ENCODE results near the gene LRRC56. TPM values are rescaled to one million over a fixed set of nuclear protein-coding genes. Genes with fewer than 3 reads are reported as not detected.
A peak's percentile ranks its signal among the peaks of the same experiment; 100 is the strongest.
"Not testable (repeated sequence)": the region's sequence is repeated elsewhere in the genome, so short reads cannot be mapped to it uniquely, and the experiment has no call there.

The LRRC56 gene
- total RNA-seq, 2 donors from 2014 or later, result 5.7 to 5.8 TPM

DNA sequence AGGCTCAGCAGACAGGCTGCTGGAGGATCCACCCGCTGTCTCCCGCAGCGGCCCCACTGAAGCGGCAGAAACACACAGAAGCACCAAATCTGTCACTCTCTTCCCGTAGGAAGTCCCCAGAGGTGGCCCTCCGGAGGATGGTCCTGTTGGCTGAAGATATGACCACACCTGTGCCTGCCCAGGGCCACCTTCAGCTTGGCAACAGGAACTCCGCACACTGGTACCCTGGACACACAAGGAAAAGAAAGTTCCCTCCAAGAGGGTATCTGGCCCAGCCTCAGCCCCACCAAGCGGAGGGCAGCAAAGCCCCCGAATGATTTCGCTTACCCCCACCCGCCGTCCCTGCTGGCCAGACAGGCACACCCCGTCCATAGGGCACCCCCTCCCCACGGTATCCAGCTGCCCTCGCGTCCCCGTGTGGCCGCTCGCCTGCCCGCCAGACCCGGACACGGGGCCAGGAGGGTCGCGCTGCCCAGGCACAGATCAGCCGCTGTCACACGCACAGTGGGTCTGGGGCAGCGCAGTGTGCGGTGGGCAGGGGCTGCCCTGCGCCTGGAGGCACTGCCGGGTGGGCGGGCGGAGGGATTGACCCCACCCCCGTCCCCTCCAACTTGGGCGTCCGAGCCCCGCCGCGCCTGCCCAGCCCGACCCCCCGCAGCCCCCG, 30.4 kb downstream of the LRRC56 start:
- DNase-seq, result peak in 1 of 3 donors; percentile 42
- ATAC-seq, result peak; percentile 1
- H3K36me3 Mint-ChIP-seq (ENCODE audit: low read depth), result no peaks in the 10 kb centered on the region

DNA sequence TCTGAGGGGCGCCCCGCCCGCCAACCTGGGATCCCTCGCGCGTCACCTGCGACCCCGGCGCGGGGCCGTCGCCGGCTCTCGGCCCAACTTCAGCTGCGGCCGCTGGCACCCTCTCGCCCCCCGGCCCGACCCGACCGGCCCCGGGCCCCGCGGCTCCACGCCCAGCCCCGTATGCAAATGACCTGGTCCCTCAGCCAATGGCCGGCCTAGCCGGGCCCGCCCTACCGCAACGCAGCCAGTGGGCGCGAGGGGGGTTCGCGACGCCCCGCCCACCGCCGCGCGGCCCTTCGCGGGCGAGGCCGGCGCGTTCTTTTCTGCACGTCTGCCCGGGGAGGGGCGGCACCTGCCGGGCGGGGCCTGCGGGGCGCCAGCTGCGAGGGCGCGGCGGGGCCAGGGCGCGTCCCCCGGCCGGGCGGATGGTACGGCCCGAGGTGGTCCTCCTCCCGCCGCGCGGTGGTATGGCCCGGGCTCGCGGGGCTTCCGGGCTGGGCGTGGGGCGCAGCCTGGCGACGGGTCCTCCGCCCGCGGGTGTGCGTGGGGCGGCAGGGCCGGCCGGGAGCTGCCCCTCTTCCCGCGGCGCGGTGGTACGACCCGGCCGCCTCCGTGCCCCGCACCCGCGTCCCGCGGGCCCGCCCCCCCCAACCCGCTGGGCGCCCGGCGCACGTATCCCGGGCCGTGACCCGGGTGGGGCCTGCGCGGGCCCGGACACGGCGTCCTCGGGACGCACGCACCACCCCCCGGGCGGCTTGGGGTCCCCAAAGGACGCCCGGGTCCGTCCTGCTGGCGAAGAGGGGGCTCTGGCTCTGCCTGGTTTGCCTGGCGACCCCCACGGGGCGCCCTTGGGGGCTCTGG, 31.2 kb downstream of the LRRC56 start:
- ATAC-seq, result peak; percentile 92
- Mint-ChIP-seq H3K27ac (no peak overlapping the region), H3K4me1 (no peaks in the 10 kb centered on the region), H3K4me3 (peak overlapping the region; percentile 72), H3K36me3 (ENCODE audit: low read depth) (no peaks in the 10 kb centered on the region), H3K27me3 (no peaks in the 10 kb centered on the region)
- no peaks in the 10 kb centered on the region for H3K9me3 ChIP-seq (ENCODE audit: control insufficient read depth, low read length, poor library complexity, severe bottlenecking)
- DNase-seq, result peak; percentile 87 to 96 (median 94)

More for the DNA sequence above, 30.4 kb downstream of the LRRC56 start:
- Mint-ChIP-seq H3K27me3 (no peaks in the 10 kb centered on the region), H3K4me3 (peak overlapping the region; percentile 61), H3K27ac (no peak overlapping the region), H3K4me1 (no peaks in the 10 kb centered on the region)
- H3K9me3 ChIP-seq (ENCODE audit: control insufficient read depth, low read length, poor library complexity, severe bottlenecking), result no peaks in the 10 kb centered on the region

DNA sequence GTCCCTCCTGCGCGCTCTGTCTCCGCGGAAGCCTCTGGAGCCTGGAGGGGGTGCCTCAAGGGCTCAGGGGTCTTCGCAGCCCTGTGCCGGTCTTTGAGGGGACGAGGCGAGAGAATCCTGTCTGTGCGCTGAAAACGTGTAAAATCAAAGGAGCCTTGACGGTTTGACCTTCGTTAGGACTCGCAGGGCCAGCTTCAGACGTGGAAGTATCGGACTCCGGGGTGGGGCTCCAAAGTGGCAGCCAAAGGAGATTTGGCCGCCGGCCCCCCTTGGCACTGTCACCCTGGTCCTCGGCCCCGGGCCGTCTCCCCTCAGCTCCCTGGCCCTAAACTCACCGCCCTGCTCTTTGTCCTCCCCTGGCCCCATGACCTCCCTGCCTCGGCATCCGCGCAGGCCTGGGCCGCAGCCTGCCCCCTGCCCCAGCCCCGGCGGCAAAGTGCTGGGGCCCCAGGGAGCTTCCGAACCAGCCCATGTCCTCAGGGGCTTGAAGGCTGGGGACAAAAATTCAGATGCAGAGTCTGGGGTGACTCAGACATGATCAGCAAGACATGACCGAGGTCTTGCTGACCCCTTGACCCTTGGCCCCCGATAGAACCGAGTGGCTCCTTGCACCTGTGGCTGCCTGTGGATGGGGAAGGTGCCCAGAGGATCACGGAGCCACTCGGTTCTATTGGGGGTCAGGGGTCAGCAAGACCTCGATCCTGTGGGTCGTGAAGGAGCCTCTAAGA, 32.0 kb downstream of the LRRC56 start:
- no peak overlapping the region for H3K27ac Mint-ChIP-seq
- H3K4me1 Mint-ChIP-seq, result peaks cover 4% of the 10 kb centered on the region
- no peaks in the 10 kb centered on the region for H3K27me3 Mint-ChIP-seq
- DNase-seq (no peak), ATAC-seq (no peak)
- peak overlapping the region; percentile 72 for H3K4me3 Mint-ChIP-seq
- H3K36me3 Mint-ChIP-seq (ENCODE audit: low read depth), result no peaks in the 10 kb centered on the region
- H3K9me3 ChIP-seq (ENCODE audit: control insufficient read depth, low read length, poor library complexity, severe bottlenecking), result no peaks in the 10 kb centered on the region

DNA sequence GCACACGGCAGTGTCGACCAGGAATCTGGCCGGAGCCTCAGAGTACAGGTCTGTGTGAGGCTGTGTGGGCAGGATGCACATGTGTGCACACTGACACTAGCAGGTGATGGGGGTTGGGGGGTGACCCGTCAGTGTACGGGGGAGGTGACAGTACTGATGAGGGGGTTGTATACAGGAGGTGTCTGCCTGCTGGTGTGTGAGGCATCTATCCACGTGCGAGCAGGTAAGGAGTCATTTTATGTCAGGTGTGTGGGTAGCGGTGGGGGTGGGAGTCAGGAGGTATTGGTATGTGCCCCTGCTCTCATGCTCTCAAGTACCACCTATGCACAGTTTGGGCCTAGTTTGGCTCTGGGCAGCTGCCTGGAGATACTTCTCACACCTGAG, 34.5 kb downstream of the LRRC56 start:
- H3K36me3 Mint-ChIP-seq (ENCODE audit: low read depth), result no peaks in the 10 kb centered on the region
- H3K27me3 Mint-ChIP-seq, result no peaks in the 10 kb centered on the region
- ATAC-seq, result no peak
- no peak for DNase-seq
- H3K9me3 ChIP-seq (ENCODE audit: control insufficient read depth, low read length, poor library complexity, severe bottlenecking), result no peaks in the 10 kb centered on the region
- peaks cover 15% of the 10 kb centered on the region for H3K4me1 Mint-ChIP-seq
- H3K27ac Mint-ChIP-seq, result no peak overlapping the region
- peak overlapping the region; percentile 12 for H3K4me3 Mint-ChIP-seq

DNA sequence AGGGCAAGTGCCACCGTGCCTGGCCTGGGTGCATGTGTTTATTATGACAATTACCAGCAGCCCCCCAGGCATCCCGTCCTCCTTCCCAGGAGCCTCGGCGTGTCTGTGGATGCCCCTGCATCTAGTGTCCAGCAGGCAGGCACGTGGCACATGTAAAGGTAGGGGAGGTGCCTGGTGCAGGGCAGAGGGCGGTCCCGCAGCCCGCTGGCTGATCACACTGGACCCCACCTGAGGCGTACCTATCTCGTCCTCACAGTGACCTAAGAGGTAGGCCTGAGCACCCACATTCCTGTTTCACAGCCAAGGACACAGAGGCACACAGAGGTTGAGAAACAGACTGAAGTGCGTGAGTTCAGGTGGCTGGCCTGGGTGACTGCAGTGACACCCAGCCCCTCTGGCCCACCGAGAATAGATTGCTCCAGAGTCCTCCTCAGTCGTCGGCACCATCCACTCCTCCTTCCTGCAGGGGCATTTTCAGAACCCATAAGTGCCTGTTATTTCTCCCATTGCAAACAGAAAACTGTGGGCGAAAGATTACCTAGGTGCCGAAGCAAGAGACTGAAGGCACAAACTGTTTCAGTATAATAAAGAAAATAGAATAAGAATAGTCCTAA, 35.9 kb downstream of the LRRC56 start:
- H3K4me1 Mint-ChIP-seq, result peaks cover 26% of the 10 kb centered on the region
- no peak for DNase-seq
- H3K4me3 Mint-ChIP-seq, result no peak overlapping the region
- no peaks in the 10 kb centered on the region for H3K36me3 Mint-ChIP-seq (ENCODE audit: low read depth)
- H3K27ac Mint-ChIP-seq, result no peak overlapping the region
- no peaks in the 10 kb centered on the region for H3K9me3 ChIP-seq (ENCODE audit: control insufficient read depth, low read length, poor library complexity, severe bottlenecking)
- no peak for ATAC-seq
- H3K27me3 Mint-ChIP-seq, result no peaks in the 10 kb centered on the region

DNA sequence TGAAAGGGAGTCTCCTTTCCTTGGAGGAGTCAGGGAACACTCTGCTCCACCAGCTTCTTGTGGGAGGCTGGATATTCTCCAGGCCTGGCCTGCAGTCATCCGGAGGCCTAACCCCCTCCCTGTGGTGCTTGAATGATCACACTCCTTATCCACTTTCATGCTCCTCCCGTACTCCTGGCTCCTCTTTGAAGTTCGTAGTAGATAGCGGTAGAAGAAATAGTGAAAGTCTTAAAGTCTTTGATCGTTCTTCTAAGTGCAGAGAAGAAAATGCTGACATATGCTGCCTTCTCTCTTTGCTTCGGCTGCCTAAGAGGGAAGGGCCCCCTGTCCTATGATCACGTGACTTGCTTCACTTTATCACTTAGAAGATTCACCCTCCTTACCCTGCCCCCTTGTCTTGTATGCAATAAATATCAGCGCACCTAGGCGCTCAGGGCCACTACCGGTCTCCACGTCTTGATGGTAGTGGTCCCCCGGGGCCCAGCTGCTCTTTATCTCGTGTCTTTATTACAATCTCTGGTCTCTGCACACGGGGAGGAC, 36.8 kb downstream of the LRRC56 start:
- peak overlapping the region; percentile 29 for H3K27ac Mint-ChIP-seq

DNA sequence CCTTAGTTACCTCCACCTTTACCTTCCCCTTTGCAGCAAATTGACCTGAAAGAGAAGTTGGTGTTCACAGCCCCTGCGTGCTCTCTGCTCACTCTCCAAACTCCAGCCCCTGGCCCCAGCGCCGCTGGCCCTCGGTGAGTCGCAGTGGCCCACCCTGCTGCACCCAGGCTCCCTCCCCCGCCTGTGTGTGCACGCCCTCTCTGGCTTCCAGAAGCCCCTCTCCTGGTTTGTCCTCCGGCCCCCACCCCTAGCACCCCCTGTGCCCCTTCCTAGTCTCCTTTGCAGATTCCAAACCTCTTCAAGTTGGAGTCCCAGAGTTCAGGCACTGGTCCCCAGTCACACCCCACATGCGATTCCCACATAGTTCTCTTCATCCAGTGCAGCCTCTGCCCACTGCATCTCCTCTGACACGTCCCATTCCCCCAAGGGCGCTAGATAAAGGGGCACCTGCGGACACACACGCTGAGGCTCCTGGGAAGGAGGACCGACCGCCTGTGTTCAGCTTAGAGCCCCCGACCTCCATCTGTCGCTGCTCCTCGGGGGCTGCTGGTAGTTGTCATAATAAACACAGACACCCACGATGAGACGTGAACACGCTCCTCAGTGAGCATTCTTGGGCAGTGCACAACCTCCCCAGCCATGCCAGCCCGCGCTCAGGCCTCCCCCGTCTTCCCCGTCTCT, 37.4 kb downstream of the LRRC56 start:
- H3K4me3 Mint-ChIP-seq, result peak overlapping the region; percentile 90
- DNase-seq, result no peak
- H3K4me1 Mint-ChIP-seq, result peaks cover 32% of the 10 kb centered on the region
- no peaks in the 10 kb centered on the region for H3K9me3 ChIP-seq (ENCODE audit: control insufficient read depth, low read length, poor library complexity, severe bottlenecking)
- H3K27ac Mint-ChIP-seq, result peak overlapping the region; percentile 29
- H3K36me3 Mint-ChIP-seq (ENCODE audit: low read depth), result no peaks in the 10 kb centered on the region
- H3K27me3 Mint-ChIP-seq, result no peaks in the 10 kb centered on the region
- ATAC-seq, result no peak

More for the DNA sequence above, 36.8 kb downstream of the LRRC56 start:
- not testable (repeated sequence) for H3K9me3 ChIP-seq (ENCODE audit: control insufficient read depth, low read length, poor library complexity, severe bottlenecking); DNase-seq; ATAC-seq; H3K27me3 Mint-ChIP-seq; H3K36me3 Mint-ChIP-seq (ENCODE audit: low read depth)
- peak overlapping the region; percentile 90 for H3K4me3 Mint-ChIP-seq
- peaks cover 26% of the 10 kb centered on the region for H3K4me1 Mint-ChIP-seq

DNA sequence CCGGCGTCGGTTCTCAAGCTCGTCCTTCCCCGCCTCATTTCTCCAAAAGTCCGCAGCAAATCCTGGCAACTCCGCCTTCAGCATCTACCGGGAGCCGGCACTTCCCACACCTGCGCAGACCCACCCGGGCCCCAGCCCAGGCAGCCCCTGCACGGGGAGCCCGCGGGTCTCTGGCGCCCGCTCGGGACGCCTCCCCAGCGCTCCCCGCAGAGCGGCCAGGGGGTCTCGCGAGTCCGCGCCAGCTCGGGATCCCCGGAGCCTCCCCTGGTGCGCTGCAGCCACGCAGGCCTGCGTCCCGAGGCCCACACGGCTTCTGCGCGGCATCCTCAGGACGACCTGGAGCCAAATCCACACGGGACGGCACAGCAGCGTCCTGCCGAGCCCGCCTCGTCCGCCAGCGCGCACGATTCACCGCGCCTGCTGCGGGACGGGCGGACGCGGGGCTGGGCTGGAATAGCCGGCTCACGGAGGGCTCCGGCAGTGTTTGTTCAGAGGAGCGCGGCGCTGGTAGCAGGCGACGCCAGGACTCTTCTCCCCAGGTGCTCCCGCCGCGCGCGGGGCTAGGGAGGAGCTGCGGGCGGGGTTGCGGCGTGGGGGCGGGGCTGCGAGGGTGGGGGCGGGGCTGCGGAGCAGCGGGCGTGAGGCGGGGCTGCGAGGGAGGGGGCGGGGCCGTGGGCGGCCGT, 38.1 kb downstream of the LRRC56 start:
- Mint-ChIP-seq H3K36me3 (ENCODE audit: low read depth) (no peaks in the 10 kb centered on the region), H3K27ac (peak overlapping the region; percentile 87), H3K4me1 (peaks cover 34% of the 10 kb centered on the region), H3K27me3 (no peaks in the 10 kb centered on the region), H3K4me3 (peak overlapping the region; percentile 94)
- DNase-seq, result no peak
- H3K9me3 ChIP-seq (ENCODE audit: control insufficient read depth, low read length, poor library complexity, severe bottlenecking), result no peaks in the 10 kb centered on the region
- ATAC-seq, result no peak

DNA sequence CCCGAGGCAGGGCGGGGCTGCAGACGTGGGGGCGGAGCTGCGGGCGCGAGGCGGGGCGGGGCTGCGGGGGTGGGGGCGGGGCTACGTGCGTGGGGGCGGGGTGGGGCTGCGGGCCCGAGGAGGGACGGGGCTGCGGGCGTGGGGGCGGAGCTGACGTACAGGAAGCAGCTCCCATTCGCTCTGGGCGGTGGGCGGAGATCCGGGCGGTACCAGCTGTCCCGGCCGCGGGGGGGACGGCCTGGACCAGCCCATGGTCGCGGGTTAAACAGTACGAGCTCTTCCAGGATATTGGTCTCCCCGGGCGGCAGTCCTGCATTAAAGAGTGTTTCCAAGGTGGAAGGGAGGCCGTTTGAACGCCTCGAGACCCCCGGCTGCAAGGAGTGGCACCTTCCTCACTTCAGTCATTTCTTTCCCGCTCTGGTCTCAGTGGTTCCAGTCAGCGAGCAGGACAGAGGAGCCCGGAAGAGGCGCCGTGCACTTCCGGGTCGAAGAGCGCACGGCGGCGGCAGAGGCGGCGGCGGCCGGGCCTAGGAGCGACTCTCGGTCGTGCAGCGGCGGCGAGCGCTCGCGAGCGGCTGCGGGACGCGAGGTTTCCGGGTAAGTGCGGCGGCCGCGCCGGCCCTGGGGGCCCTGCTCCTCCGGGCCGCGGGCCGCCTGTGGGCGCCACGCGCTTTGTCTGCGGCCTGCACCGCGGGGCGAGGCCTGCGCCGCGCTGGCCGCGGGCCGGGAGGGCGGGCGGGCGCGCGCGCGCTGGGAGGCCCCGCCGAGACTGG, 38.9 kb downstream of the LRRC56 start, which contains the start of gene PHRF1:
PHRF1 (plus strand) TSS at position 475 of the 773 bp plus-strand sequence. CDS start 5,043 bp downstream, outside the sequence.
- peak within 1 kb of the TSS; percentile 87 for H3K27ac Mint-ChIP-seq
- ATAC-seq (peak; percentile 88), DNase-seq (peak; percentile 94 to 96 (median 95))
- peaks cover 36% of the 10 kb centered on the region for H3K4me1 Mint-ChIP-seq
- no peaks in the 10 kb centered on the region for H3K27me3 Mint-ChIP-seq
- no peaks in the 10 kb centered on the region for H3K9me3 ChIP-seq (ENCODE audit: control insufficient read depth, low read length, poor library complexity, severe bottlenecking)
- H3K36me3 Mint-ChIP-seq (ENCODE audit: low read depth), result no peaks in the 10 kb centered on the region
- H3K4me3 Mint-ChIP-seq, result peak within 1 kb of the TSS; percentile 94

DNA sequence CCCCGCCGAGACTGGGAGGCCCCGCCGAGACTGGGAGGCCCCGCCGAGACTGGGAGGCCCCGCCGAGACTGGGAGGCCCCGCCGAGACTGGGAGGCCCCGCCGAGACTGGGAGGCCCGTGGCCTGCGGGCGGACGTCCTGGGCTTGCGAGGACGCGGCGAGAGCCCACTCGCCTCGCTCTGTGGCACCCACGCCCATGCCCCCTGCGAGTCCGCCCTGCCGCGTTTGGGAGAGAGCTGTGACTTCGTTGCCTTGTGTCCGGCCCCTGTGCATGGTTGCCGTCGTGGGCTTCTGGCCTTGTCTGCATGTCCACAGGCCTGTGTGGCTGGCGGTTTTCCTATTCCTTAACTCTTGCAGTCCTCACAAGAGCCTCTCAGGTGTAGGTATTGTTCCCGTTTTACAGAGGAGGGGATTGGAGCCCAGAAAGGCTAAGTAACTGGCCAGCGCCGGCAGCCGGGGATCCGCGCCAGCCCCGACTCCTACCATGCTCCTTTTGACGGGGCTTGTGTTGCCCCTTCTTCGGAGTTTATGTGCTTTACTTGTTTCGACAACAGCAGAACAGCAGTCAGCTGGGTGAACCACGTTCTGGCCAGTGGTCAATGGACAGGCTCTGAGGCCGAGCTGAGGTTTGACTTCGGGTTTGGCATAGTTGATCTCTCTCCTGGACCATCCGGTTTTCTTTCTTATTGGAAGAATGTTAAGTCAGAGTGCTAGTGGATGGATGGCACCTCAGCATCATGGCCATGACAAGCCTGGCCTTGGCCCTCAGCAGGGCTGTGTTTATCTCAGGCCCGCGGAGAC, 39.7 kb downstream of the LRRC56 start:
- no peak for DNase-seq
- no peaks in the 10 kb centered on the region for H3K36me3 Mint-ChIP-seq (ENCODE audit: low read depth)
- peak overlapping the region; percentile 75 for H3K27ac Mint-ChIP-seq
- H3K9me3 ChIP-seq (ENCODE audit: control insufficient read depth, low read length, poor library complexity, severe bottlenecking), result no peaks in the 10 kb centered on the region
- no peaks in the 10 kb centered on the region for H3K27me3 Mint-ChIP-seq
- peak overlapping the region; percentile 84 for H3K4me3 Mint-ChIP-seq
- peaks cover 44% of the 10 kb centered on the region for H3K4me1 Mint-ChIP-seq
- ATAC-seq, result no peak

DNA sequence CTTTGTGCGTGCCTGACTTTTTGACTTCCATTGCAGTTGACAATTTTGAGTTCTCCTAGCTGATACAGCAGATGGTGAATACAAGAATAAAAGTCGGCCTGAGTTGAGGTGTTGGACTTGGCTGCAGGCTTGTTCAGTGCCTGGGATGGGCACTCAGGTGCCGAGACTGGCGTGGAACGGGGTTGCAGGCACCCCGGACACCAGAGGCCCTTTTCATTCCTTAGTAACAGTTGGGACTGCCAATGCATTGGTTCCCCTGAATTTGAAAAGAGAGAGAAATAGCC, 40.2 kb downstream of the LRRC56 start:
- no peaks in the 10 kb centered on the region for H3K9me3 ChIP-seq (ENCODE audit: control insufficient read depth, low read length, poor library complexity, severe bottlenecking)
- Mint-ChIP-seq H3K27me3 (no peaks in the 10 kb centered on the region), H3K27ac (peak overlapping the region; percentile 75), H3K4me1 (peaks cover 44% of the 10 kb centered on the region), H3K4me3 (peak overlapping the region; percentile 84), H3K36me3 (ENCODE audit: low read depth) (no peaks in the 10 kb centered on the region)
- DNase-seq (no peak), ATAC-seq (no peak)

Measured in T-helper 17 cell (primary cell).